Measurements from ENCODE around the gene BTN1A1.

- TF ChIP-seq CTCF (IDR thresholded peaks at IDR 0.05; ENCODE audit: low read depth, low read length) (no peak), EZH2phosphoT487 (IDR thresholded peaks at IDR 0.05; ENCODE audit: low read depth) (no peak)
Measured at GRCh38 chr6:26465776-26466175, 34.3 kb upstream of the BTN1A1 start.
